H9 (cell line): ENCODE data around the gene NUDT14. TPM values are rescaled to one million over a fixed set of nuclear protein-coding genes. Genes with fewer than 3 reads are reported as not detected.

Source experiments
- DNase-seq: peaks from one replicate; pipeline ENCODE4 v3.0.0-alpha.2; 2017
- H2AFZ ChIP-seq: one replicate; pipeline ENCODE4 v1.6.1; 2013; ENCODE audit warnings: mild to moderate bottlenecking, low read length, control low read depth, moderate library complexity
- H2AK5ac ChIP-seq: 2 replicates; pipeline ENCODE4 v1.6.1; 2013; ENCODE audit warnings: low read length, control low read depth, mixed read lengths; ENCODE audit not compliant: insufficient read length
- H2BK120ac ChIP-seq: one replicate; pipeline ENCODE4 v1.6.1; 2013; ENCODE audit warnings: low read depth, mild to moderate bottlenecking, low read length, control low read depth, inconsistent platforms; ENCODE audit not compliant: poor library complexity, severe bottlenecking
- H2BK12ac ChIP-seq: 2 replicates; pipeline ENCODE4 v1.6.1; 2013; ENCODE audit warnings: low read length, control low read depth, mixed read lengths, low read depth; ENCODE audit not compliant: insufficient read length
- H2BK15ac ChIP-seq: 2 replicates; pipeline ENCODE4 v1.6.1; 2013; ENCODE audit warnings: low read depth, low read length, control low read depth
- H2BK20ac ChIP-seq: one replicate; pipeline ENCODE4 v1.6.1; 2013; ENCODE audit warnings: low read depth, mild to moderate bottlenecking, low read length, control low read depth, inconsistent platforms; ENCODE audit not compliant: poor library complexity, severe bottlenecking
- H2BK5ac ChIP-seq: 2 replicates; pipeline ENCODE4 v1.6.1; 2013; ENCODE audit warnings: low read length, control low read depth, mixed read lengths; ENCODE audit not compliant: insufficient read length
- H3K14ac ChIP-seq: 2 replicates; pipeline ENCODE4 v1.6.1; 2013; ENCODE audit warnings: low read length, control low read depth; ENCODE audit not compliant: insufficient read depth
- H3K18ac ChIP-seq: 2 replicates; pipeline ENCODE4 v1.6.1; 2013; ENCODE audit warnings: low read depth, mild to moderate bottlenecking, mixed read lengths, low read length, control low read depth; ENCODE audit not compliant: insufficient read length
- H3K23ac ChIP-seq: 2 replicates; pipeline ENCODE4 v1.6.1; 2013; ENCODE audit warnings: low read length, control low read depth, mixed read lengths, low read depth; ENCODE audit not compliant: insufficient read length
- H3K23me2 ChIP-seq: 2 replicates; pipeline ENCODE4 v1.6.1; 2013; ENCODE audit warnings: low read depth, mild to moderate bottlenecking, mixed read lengths, low read length, control low read depth; ENCODE audit not compliant: insufficient read length, poor library complexity, severe bottlenecking
- H3K27ac ChIP-seq: 2 replicates; pipeline ENCODE4 v1.5.1; 2013; ENCODE audit warnings: low read length, control low read depth, mixed read lengths, low read depth; ENCODE audit not compliant: insufficient read length
- H3K27me3 ChIP-seq: 2 replicates; pipeline ENCODE4 v1.6.1; 2013; ENCODE audit warnings: low read length, control low read depth, inconsistent platforms; ENCODE audit not compliant: insufficient read depth
- H3K4ac ChIP-seq: 2 replicates; pipeline ENCODE4 v1.6.1; 2013; ENCODE audit warnings: low read depth, mild to moderate bottlenecking, control low read depth, inconsistent platforms, low read length, moderate library complexity
- H3K4me1 ChIP-seq: 2 replicates; pipeline ENCODE4 v1.6.1; 2013; ENCODE audit warnings: low read length, control low read depth, inconsistent platforms; ENCODE audit not compliant: insufficient read depth
- H3K4me2 ChIP-seq: 2 replicates; pipeline ENCODE4 v1.6.1; 2013; ENCODE audit warnings: low read length, control low read depth, mixed read lengths; ENCODE audit not compliant: insufficient read length, insufficient read depth
- H3K56ac ChIP-seq: 2 replicates; pipeline ENCODE4 v1.6.1; 2013; ENCODE audit warnings: low read depth, mild to moderate bottlenecking, mixed read lengths, low read length, control low read depth; ENCODE audit not compliant: insufficient read length
- H3K79me1 ChIP-seq: 2 replicates; pipeline ENCODE4 v1.6.1; 2013; ENCODE audit warnings: low read depth, mild to moderate bottlenecking, moderate library complexity, low read length, control low read depth, inconsistent platforms; ENCODE audit not compliant: insufficient read depth, poor library complexity, severe bottlenecking
- H3K79me2 ChIP-seq: 2 replicates; pipeline ENCODE4 v1.6.1; 2013; ENCODE audit warnings: low read length, control low read depth, inconsistent platforms; ENCODE audit not compliant: insufficient read depth
- H3K9ac ChIP-seq: 2 replicates; pipeline ENCODE4 v1.6.1; 2013; ENCODE audit warnings: low read length, control low read depth, mixed read lengths; ENCODE audit not compliant: insufficient read length; ENCODE audit errors: extremely low read depth
- H3K9me3 ChIP-seq: one replicate; pipeline ENCODE4 v1.6.1; 2013; ENCODE audit warnings: low read depth, low read length, inconsistent platforms; ENCODE audit not compliant: control insufficient read depth
- H3T11ph ChIP-seq: one replicate; pipeline ENCODE4 v1.6.1; 2013; ENCODE audit warnings: mild to moderate bottlenecking, low read length, control low read depth, inconsistent platforms
- H4K20me1 ChIP-seq: one replicate; pipeline ENCODE4 v1.6.1; 2013; ENCODE audit not compliant: control insufficient read depth, insufficient read length, insufficient read depth
- H4K5ac ChIP-seq: 2 replicates; pipeline ENCODE4 v1.6.1; 2013; ENCODE audit warnings: low read depth, mild to moderate bottlenecking, mixed read lengths, low read length, control low read depth; ENCODE audit not compliant: insufficient read length
- H4K8ac ChIP-seq: replicated peaks from 2 replicates; pipeline ENCODE4 v1.6.1; 2013; ENCODE audit warnings: low read length, control low read depth, mixed read lengths, low read depth; ENCODE audit not compliant: insufficient read length
- H4K91ac ChIP-seq: 2 replicates; pipeline ENCODE4 v1.6.1; 2013; ENCODE audit warnings: low read depth, mild to moderate bottlenecking, moderate library complexity, mixed read lengths, low read length, control low read depth; ENCODE audit not compliant: insufficient read length
- H3K27ac Mint-ChIP-seq, 3 experiments: 2 replicates in 2 of 3; 3 replicates in 1 of 3; pipeline ENCODE4 v1.8.0; 2020 to 2021; ENCODE audit warnings: mixed read lengths in 3 of 3, mild to moderate bottlenecking in 1 of 3, moderate library complexity in 1 of 3
- H3K27me3 Mint-ChIP-seq: 2 replicates; pipeline ENCODE4 v1.8.0; 2021; ENCODE audit warnings: low read depth, mild to moderate bottlenecking, moderate library complexity, mixed read lengths
- H3K36me3 Mint-ChIP-seq, 3 experiments: 2 replicates in 2 of 3; 3 replicates in 1 of 3; pipeline ENCODE4 v1.8.0; 2020 to 2021; ENCODE audit warnings: low read depth in 3 of 3, mixed read lengths in 3 of 3; ENCODE audit not compliant: insufficient read depth in 1 of 3
- H3K4me1 Mint-ChIP-seq, 2 experiments: 2 replicates each; pipeline ENCODE4 v1.8.0; 2020; ENCODE audit warnings: mixed read lengths in 2 of 2
- H3K4me3 Mint-ChIP-seq, 2 experiments: 2 replicates in 1 of 2; 3 replicates in 1 of 2; pipeline ENCODE4 v1.8.0; 2020 to 2021; ENCODE audit warnings: mild to moderate bottlenecking in 2 of 2, mixed read lengths in 2 of 2, moderate library complexity in 1 of 2
- H3K9me3 Mint-ChIP-seq, 2 experiments: 2 replicates in 1 of 2; 3 replicates in 1 of 2; pipeline ENCODE4 v1.8.0; 2020; ENCODE audit warnings: mild to moderate bottlenecking in 2 of 2, mixed read lengths in 2 of 2, moderate library complexity in 1 of 2
- CTCF ChIP-seq: fragments of 200-600 bp; sonication (generic); conservative IDR thresholded peaks from 3 replicates; pipeline ENCODE4 v1.8.0; 2021; ENCODE audit warnings: antibody characterized with exemption, mild to moderate bottlenecking
- WGBS: extraction: QIAGEN DNeasy Blood & Tissue Kit; methylation state at CpG from one replicate; pipeline ENCODE4 v1.1.7; 2013; ENCODE audit warnings: missing lambda C conversion rate, low lambda C conversion rate, mixed read lengths; ENCODE audit not compliant: insufficient read length; ENCODE audit errors: extremely low coverage; 5-methylcytosine and 5-hydroxymethylcytosine counted together
- total RNA-seq: library from RNA; stranded (reverse); gene quantifications from 2 replicates; pipeline ENCODE4 v1.2.1, GENCODE V29; 2021

NUDT14 gene
- total RNA-seq, 1 experiment from 2014 or later: 41.1 TPM

DNA sequence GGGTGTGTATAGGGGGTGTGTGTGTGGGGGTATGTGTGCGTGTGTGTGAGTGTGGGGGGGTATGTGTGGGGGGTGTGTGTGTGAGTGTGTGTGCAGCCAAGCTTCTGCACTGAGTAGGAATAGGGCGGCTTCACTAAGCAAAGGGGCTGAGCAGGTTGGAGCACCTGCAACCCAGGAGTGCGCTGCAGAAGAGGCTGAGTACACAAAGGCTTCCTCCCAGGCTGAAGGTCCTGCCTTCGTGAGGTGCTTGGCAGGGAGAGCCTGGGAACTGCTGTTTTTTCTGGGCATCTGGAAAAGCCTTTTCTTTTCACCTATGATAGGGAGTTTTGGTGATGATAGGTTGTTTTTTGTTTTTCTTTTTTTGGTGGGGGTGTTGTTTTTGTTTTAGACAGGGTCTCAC, 6.0 kb upstream of the NUDT14 start:
- H3K18ac ChIP-seq: no peak overlapping the region
- no peak overlapping the region for H3K4me3 Mint-ChIP-seq
- H4K8ac ChIP-seq: no peak overlapping the region
- no peaks in the 10 kb centered on the region for H3K23me2 ChIP-seq
- H3K9me3 Mint-ChIP-seq: peaks cover 5 to 15% of the 10 kb centered on the region in 2 experiments
- H3K79me1 ChIP-seq: no peaks in the 10 kb centered on the region
- no peak overlapping the region for H3K4me2 ChIP-seq
- 100% methylated on average over 1 of the region's 4 CpGs for WGBS
- no peak for DNase-seq
- peaks cover 3 to 6% (median 5%) of the 10 kb centered on the region in 3 experiments; a peak in 5 of 7 replicates for H3K36me3 Mint-ChIP-seq
- no peak for TF ChIP-seq CTCF
- H3K56ac ChIP-seq: no peak overlapping the region
- no peaks in the 10 kb centered on the region for H4K20me1 ChIP-seq
- H3K9ac ChIP-seq: no peak overlapping the region
- no peak overlapping the region for H2AK5ac ChIP-seq
- H3K27ac ChIP-seq: no peak overlapping the region
- no peak overlapping the region for H2BK20ac ChIP-seq
- H3K4me1 ChIP-seq: no peaks in the 10 kb centered on the region
- no peak overlapping the region for H2BK15ac ChIP-seq
- peaks cover 62% of the 10 kb centered on the region for H3K27me3 Mint-ChIP-seq
- H3K23ac ChIP-seq: no peak overlapping the region
- peaks cover 11 to 26% of the 10 kb centered on the region in 2 experiments for H3K4me1 Mint-ChIP-seq
- no peak overlapping the region for H3T11ph ChIP-seq
- no peaks in the 10 kb centered on the region for H3K27me3 ChIP-seq
- H2BK5ac ChIP-seq: no peak overlapping the region
- H2BK120ac ChIP-seq: no peak overlapping the region
- H3K4ac ChIP-seq: no peak overlapping the region
- H3K9me3 ChIP-seq: no peaks in the 10 kb centered on the region
- H3K27ac Mint-ChIP-seq: no peak overlapping the region
- no peak overlapping the region for H2BK12ac ChIP-seq
- no peak overlapping the region for H4K5ac ChIP-seq
- no peak overlapping the region for H3K14ac ChIP-seq
- no peaks in the 10 kb centered on the region for H3K79me2 ChIP-seq
- no peak overlapping the region for H4K91ac ChIP-seq
- no peak overlapping the region for H2AFZ ChIP-seq
